Measurements from ENCODE around the gene RAB27A. TPM values are rescaled to one million over a fixed set of nuclear protein-coding genes. Genes with fewer than 3 reads are reported as not detected.

RAB27A gene
- total RNA-seq, 1 experiment from 2014 or later = 6.3 TPM

GRCh38 chr15:55276324-55276723 is 13.3 kb downstream of the RAB27A start:
- H3K9me2 ChIP-seq (replicated peaks; ENCODE audit: low read length) = no peaks in the 10 kb centered on the region
- BruUV-seq (replicated peaks) = no TSS peak
- H3K4me1 ChIP-seq (ENCODE audit: insufficient read depth, low read length) = peaks cover 11% of the 10 kb centered on the region
- H3K27ac ChIP-seq (ENCODE audit: low read length) = no peak overlapping the region
- ChIA-PET POLR2A (ENCODE audit: unreplicated experiment) (no interaction called here), CTCF (no interaction called here)
- H4K20me1 ChIP-seq (ENCODE audit: low read length) = no peaks in the 10 kb centered on the region
- ATAC-seq (no peak), DNase-seq (no peak)
- no peak overlapping the region for H2AFZ ChIP-seq (ENCODE audit: low read length)
- H3F3A ChIP-seq (ENCODE audit: low read length, unreplicated experiment) = no peaks in the 10 kb centered on the region
- no peak for TF ChIP-seq EZH2phosphoT487 (IDR thresholded peaks at IDR 0.05; ENCODE audit: borderline replicate concordance, low read length)
- TF ChIP-seq EZH2 (IDR thresholded peaks at IDR 0.05; ENCODE audit: low read length, unreplicated experiment) = no peak
- TF ChIP-seq CTCF (conservative IDR thresholded peaks at IDR 0.05; ENCODE audit: low read depth, low read length) = no peak
- H3K79me2 ChIP-seq (ENCODE audit: low read length) = no peaks in the 10 kb centered on the region
- H3K27me3 ChIP-seq (ENCODE audit: low read length) = no peaks in the 10 kb centered on the region
- no peaks in the 10 kb centered on the region for H3K36me3 ChIP-seq (ENCODE audit: low read depth, low read length)
- H3K4me2 ChIP-seq (ENCODE audit: low read length) = no peak overlapping the region
- no peak overlapping the region for H3K4me3 ChIP-seq (ENCODE audit: low read length)
- no peak overlapping the region for H3K9ac ChIP-seq (ENCODE audit: low read length)
- no peaks in the 10 kb centered on the region for H3K9me3 ChIP-seq (ENCODE audit: low read length)
- intact Hi-C loops (cut with micrococcal nuclease) = no loop called here

- ChIA-PET CTCF (no interaction called here), POLR2A (ENCODE audit: unreplicated experiment) (no interaction called here)
- DNase-seq = no peak
- no peak for TF ChIP-seq CTCF (conservative IDR thresholded peaks at IDR 0.05; ENCODE audit: low read depth, low read length)
- Histone ChIP-seq H3K4me3 (ENCODE audit: low read length) (no peak overlapping the region), H3F3A (ENCODE audit: low read length, unreplicated experiment) (no peaks in the 10 kb centered on the region), H4K20me1 (ENCODE audit: low read length) (no peaks in the 10 kb centered on the region), H3K36me3 (ENCODE audit: low read depth, low read length) (no peaks in the 10 kb centered on the region), H3K9me2 (replicated peaks; ENCODE audit: low read length) (no peaks in the 10 kb centered on the region), H3K9ac (ENCODE audit: low read length) (no peak overlapping the region), H3K4me1 (ENCODE audit: insufficient read depth, low read length) (no peaks in the 10 kb centered on the region), H2AFZ (ENCODE audit: low read length) (no peak overlapping the region), H3K4me2 (ENCODE audit: low read length) (no peak overlapping the region), H3K27ac (ENCODE audit: low read length) (no peak overlapping the region), H3K9me3 (ENCODE audit: low read length) (no peaks in the 10 kb centered on the region), H3K79me2 (ENCODE audit: low read length) (no peaks in the 10 kb centered on the region), H3K27me3 (ENCODE audit: low read length) (no peaks in the 10 kb centered on the region)
- intact Hi-C loops (cut with micrococcal nuclease) = no loop called here
- no peak for ATAC-seq
- no TSS peak for BruUV-seq (replicated peaks)
Observed at GRCh38 chr15:55270291-55270690, 19.3 kb downstream of the RAB27A start.

- CTCF ChIA-PET = no interaction called here
- H3F3A ChIP-seq (ENCODE audit: low read length, unreplicated experiment) = no peaks in the 10 kb centered on the region
- DNase-seq (no peak), ATAC-seq (no peak)
- intact Hi-C loops (cut with micrococcal nuclease) = no loop called here
- H3K9ac ChIP-seq (ENCODE audit: low read length) = no peak overlapping the region
- POLR2A ChIA-PET (ENCODE audit: unreplicated experiment) = no interaction called here
- BruUV-seq (replicated peaks) = no TSS peak
- H3K4me3 ChIP-seq (ENCODE audit: low read length) = no peak overlapping the region
- H3K36me3 ChIP-seq (ENCODE audit: low read depth, low read length) = no peaks in the 10 kb centered on the region
- no peaks in the 10 kb centered on the region for H4K20me1 ChIP-seq (ENCODE audit: low read length)
- no peaks in the 10 kb centered on the region for H3K27me3 ChIP-seq (ENCODE audit: low read length)
- H3K79me2 ChIP-seq (ENCODE audit: low read length) = no peaks in the 10 kb centered on the region
- no peaks in the 10 kb centered on the region for H3K4me1 ChIP-seq (ENCODE audit: insufficient read depth, low read length)
- no peak overlapping the region for H3K4me2 ChIP-seq (ENCODE audit: low read length)
- H2AFZ ChIP-seq (ENCODE audit: low read length) = no peak overlapping the region
- no peak overlapping the region for H3K27ac ChIP-seq (ENCODE audit: low read length)
- no peaks in the 10 kb centered on the region for H3K9me3 ChIP-seq (ENCODE audit: low read length)
- TF ChIP-seq EZH2phosphoT487 (IDR thresholded peaks at IDR 0.05; ENCODE audit: borderline replicate concordance, low read length) (no peak), CTCF (conservative IDR thresholded peaks at IDR 0.05; ENCODE audit: low read depth, low read length) (no peak), EZH2 (IDR thresholded peaks at IDR 0.05; ENCODE audit: low read length, unreplicated experiment) (no peak)
- H3K9me2 ChIP-seq (replicated peaks; ENCODE audit: low read length) = no peaks in the 10 kb centered on the region
Observed at GRCh38 chr15:55268176-55268695, 21.4 kb downstream of the RAB27A start.

Measured in PC-3 (cell line).